ENCODE measurements around the gene FAM204A.

FAM204A gene

GRCh38 chr10:118341791-118342637 is at the start of gene FAM204A:
Gene FAM204A (minus strand): TSS chr10:118342324. CDS start chr10:118336415, 5,909 bp downstream.
- Histone ChIP-seq H3K4me1 (ENCODE audit: control insufficient read depth, low read depth, low read length) (no peaks in the 10 kb centered on the region), H3K27me3 (ENCODE audit: control insufficient read depth, insufficient read depth, low read length) (no peaks in the 10 kb centered on the region), H3K9ac (ENCODE audit: low read length) (peak within 1 kb of the TSS; percentile 87), H3K27ac (ENCODE audit: low read length) (peak within 1 kb of the TSS; percentile 67), H3K4me3 (ENCODE audit: low read length) (peak within 1 kb of the TSS; percentile 92), H3K9me3 (ENCODE audit: control insufficient read depth, low read depth, low read length) (no peaks in the 10 kb centered on the region), H3K36me3 (ENCODE audit: control insufficient read depth, low read depth, low read length) (no peaks in the 10 kb centered on the region)

- Histone ChIP-seq H3K36me3 (ENCODE audit: control insufficient read depth, low read depth, low read length) (no peaks in the 10 kb centered on the region), H3K27me3 (ENCODE audit: control insufficient read depth, insufficient read depth, low read length) (no peaks in the 10 kb centered on the region), H3K9ac (ENCODE audit: low read length) (no peak overlapping the region), H3K4me3 (ENCODE audit: low read length) (no peak overlapping the region), H3K9me3 (ENCODE audit: control insufficient read depth, low read depth, low read length) (no peaks in the 10 kb centered on the region), H3K4me1 (ENCODE audit: control insufficient read depth, low read depth, low read length) (no peaks in the 10 kb centered on the region), H3K27ac (ENCODE audit: low read length) (no peak overlapping the region)
Observed at GRCh38 chr10:118383699-118384098, 41.6 kb upstream of the FAM204A start.

- no peaks in the 10 kb centered on the region for H3K36me3 ChIP-seq (ENCODE audit: control insufficient read depth, low read depth, low read length)
- no peaks in the 10 kb centered on the region for H3K9me3 ChIP-seq (ENCODE audit: control insufficient read depth, low read depth, low read length)
- H3K9ac ChIP-seq (ENCODE audit: low read length) = no peak overlapping the region
- no peak overlapping the region for H3K27ac ChIP-seq (ENCODE audit: low read length)
- no peaks in the 10 kb centered on the region for H3K27me3 ChIP-seq (ENCODE audit: control insufficient read depth, insufficient read depth, low read length)
- no peaks in the 10 kb centered on the region for H3K4me1 ChIP-seq (ENCODE audit: control insufficient read depth, low read depth, low read length)
- no peak overlapping the region for H3K4me3 ChIP-seq (ENCODE audit: low read length)
Observed at GRCh38 chr10:118383063-118383689, 41.1 kb upstream of the FAM204A start.

GRCh38 chr10:118374404-118374803 is 32.3 kb upstream of the FAM204A start:
- no peaks in the 10 kb centered on the region for H3K4me1 ChIP-seq (ENCODE audit: control insufficient read depth, low read depth, low read length)
- no peak overlapping the region for H3K9ac ChIP-seq (ENCODE audit: low read length)
- no peaks in the 10 kb centered on the region for H3K36me3 ChIP-seq (ENCODE audit: control insufficient read depth, low read depth, low read length)
- H3K27me3 ChIP-seq (ENCODE audit: control insufficient read depth, insufficient read depth, low read length) = no peaks in the 10 kb centered on the region
- H3K9me3 ChIP-seq (ENCODE audit: control insufficient read depth, low read depth, low read length) = no peaks in the 10 kb centered on the region
- no peak overlapping the region for H3K4me3 ChIP-seq (ENCODE audit: low read length)
- H3K27ac ChIP-seq (ENCODE audit: low read length) = no peak overlapping the region

GRCh38 chr10:118373786-118374185 is 31.7 kb upstream of the FAM204A start:
- Histone ChIP-seq H3K27ac (ENCODE audit: low read length) (no peak overlapping the region), H3K27me3 (ENCODE audit: control insufficient read depth, insufficient read depth, low read length) (no peaks in the 10 kb centered on the region)

GRCh38 chr10:118370499-118370898 is 28.4 kb upstream of the FAM204A start:
- no peaks in the 10 kb centered on the region for H3K4me1 ChIP-seq (ENCODE audit: control insufficient read depth, low read depth, low read length)
- H3K36me3 ChIP-seq (ENCODE audit: control insufficient read depth, low read depth, low read length) = no peaks in the 10 kb centered on the region
- peaks cover 3% of the 10 kb centered on the region for H3K9me3 ChIP-seq (ENCODE audit: control insufficient read depth, low read depth, low read length)
- no peak overlapping the region for H3K9ac ChIP-seq (ENCODE audit: low read length)
- H3K4me3 ChIP-seq (ENCODE audit: low read length) = no peak overlapping the region
- no peaks in the 10 kb centered on the region for H3K27me3 ChIP-seq (ENCODE audit: control insufficient read depth, insufficient read depth, low read length)
- H3K27ac ChIP-seq (ENCODE audit: low read length) = no peak overlapping the region

More at GRCh38 chr10:118373786-118374185, 31.7 kb upstream of the FAM204A start:
- Histone ChIP-seq H3K4me3 (ENCODE audit: low read length) (no peak overlapping the region), H3K9me3 (ENCODE audit: control insufficient read depth, low read depth, low read length) (no peaks in the 10 kb centered on the region), H3K36me3 (ENCODE audit: control insufficient read depth, low read depth, low read length) (no peaks in the 10 kb centered on the region), H3K4me1 (ENCODE audit: control insufficient read depth, low read depth, low read length) (no peaks in the 10 kb centered on the region), H3K9ac (ENCODE audit: low read length) (no peak overlapping the region)

GRCh38 chr10:118369641-118370205 is 27.6 kb upstream of the FAM204A start:
- Histone ChIP-seq H3K27ac (ENCODE audit: low read length) (no peak overlapping the region), H3K27me3 (ENCODE audit: control insufficient read depth, insufficient read depth, low read length) (no peaks in the 10 kb centered on the region), H3K4me3 (ENCODE audit: low read length) (no peak overlapping the region), H3K9me3 (ENCODE audit: control insufficient read depth, low read depth, low read length) (peaks cover 4% of the 10 kb centered on the region), H3K36me3 (ENCODE audit: control insufficient read depth, low read depth, low read length) (no peaks in the 10 kb centered on the region), H3K4me1 (ENCODE audit: control insufficient read depth, low read depth, low read length) (no peaks in the 10 kb centered on the region), H3K9ac (ENCODE audit: low read length) (no peak overlapping the region)

- no peaks in the 10 kb centered on the region for H3K36me3 ChIP-seq (ENCODE audit: control insufficient read depth, low read depth, low read length)
- H3K27ac ChIP-seq (ENCODE audit: low read length) = no peak overlapping the region
- H3K9ac ChIP-seq (ENCODE audit: low read length) = no peak overlapping the region
- H3K9me3 ChIP-seq (ENCODE audit: control insufficient read depth, low read depth, low read length) = peaks cover 4% of the 10 kb centered on the region
- H3K27me3 ChIP-seq (ENCODE audit: control insufficient read depth, insufficient read depth, low read length) = no peaks in the 10 kb centered on the region
- H3K4me3 ChIP-seq (ENCODE audit: low read length) = no peak overlapping the region
- H3K4me1 ChIP-seq (ENCODE audit: control insufficient read depth, low read depth, low read length) = no peaks in the 10 kb centered on the region
Observed at GRCh38 chr10:118365702-118366101, 23.6 kb upstream of the FAM204A start.

- no peaks in the 10 kb centered on the region for H3K36me3 ChIP-seq (ENCODE audit: control insufficient read depth, low read depth, low read length)
- H3K9me3 ChIP-seq (ENCODE audit: control insufficient read depth, low read depth, low read length) = peaks cover 4% of the 10 kb centered on the region
- H3K27me3 ChIP-seq (ENCODE audit: control insufficient read depth, insufficient read depth, low read length) = no peaks in the 10 kb centered on the region
- H3K27ac ChIP-seq (ENCODE audit: low read length) = no peak overlapping the region
- H3K4me1 ChIP-seq (ENCODE audit: control insufficient read depth, low read depth, low read length) = no peaks in the 10 kb centered on the region
- no peak overlapping the region for H3K4me3 ChIP-seq (ENCODE audit: low read length)
- H3K9ac ChIP-seq (ENCODE audit: low read length) = no peak overlapping the region
Observed at GRCh38 chr10:118362103-118362502, 20.0 kb upstream of the FAM204A start.

- Histone ChIP-seq H3K9ac (ENCODE audit: low read length) (no peak overlapping the region), H3K36me3 (ENCODE audit: control insufficient read depth, low read depth, low read length) (no peaks in the 10 kb centered on the region), H3K27me3 (ENCODE audit: control insufficient read depth, insufficient read depth, low read length) (no peaks in the 10 kb centered on the region), H3K4me3 (ENCODE audit: low read length) (no peak overlapping the region), H3K4me1 (ENCODE audit: control insufficient read depth, low read depth, low read length) (no peaks in the 10 kb centered on the region), H3K27ac (ENCODE audit: low read length) (no peak overlapping the region), H3K9me3 (ENCODE audit: control insufficient read depth, low read depth, low read length) (no peaks in the 10 kb centered on the region)
Observed at GRCh38 chr10:118358327-118358726, 16.2 kb upstream of the FAM204A start.

GRCh38 chr10:118357841-118358240 is 15.7 kb upstream of the FAM204A start:
- no peak overlapping the region for H3K27ac ChIP-seq (ENCODE audit: low read length)
- H3K9ac ChIP-seq (ENCODE audit: low read length) = no peak overlapping the region
- H3K9me3 ChIP-seq (ENCODE audit: control insufficient read depth, low read depth, low read length) = no peaks in the 10 kb centered on the region
- H3K27me3 ChIP-seq (ENCODE audit: control insufficient read depth, insufficient read depth, low read length) = no peaks in the 10 kb centered on the region
- H3K4me1 ChIP-seq (ENCODE audit: control insufficient read depth, low read depth, low read length) = no peaks in the 10 kb centered on the region
- no peak overlapping the region for H3K4me3 ChIP-seq (ENCODE audit: low read length)
- H3K36me3 ChIP-seq (ENCODE audit: control insufficient read depth, low read depth, low read length) = no peaks in the 10 kb centered on the region
